Ecto neural progenitor cell (in vitro differentiated cells): Measurements from ENCODE around the gene GPR37L1.
"Not testable (repeated sequence)": the region's sequence is repeated elsewhere in the genome, so short reads cannot be mapped to it uniquely, and the experiment has no call there.

Source experiments
- DNase-seq: peaks from one replicate; pipeline ENCODE4 v3.0.0-alpha.2; 2018; ENCODE audit warnings: low spot score

Gene GPR37L1

GRCh38 chr1:202154766-202155477, 32.2 kb downstream of the GPR37L1 start:
- peak; percentile 75 for DNase-seq

- no peak for DNase-seq
Measured at GRCh38 chr1:202155478-202156021, 32.8 kb downstream of the GPR37L1 start.

GRCh38 chr1:202156590-202156989, 33.9 kb downstream of the GPR37L1 start:
- DNase-seq: no peak

GRCh38 chr1:202157945-202158344, 35.2 kb downstream of the GPR37L1 start:
- DNase-seq: no peak

- no peak for DNase-seq
Measured at GRCh38 chr1:202158810-202159533, 36.3 kb downstream of the GPR37L1 start.

GRCh38 chr1:202159534-202160371, 37.0 kb downstream of the GPR37L1 start:
- DNase-seq: no peak

- DNase-seq: no peak
Measured at GRCh38 chr1:202160377-202160940, 37.7 kb downstream of the GPR37L1 start, which contains the start of gene PTPN7. PTPN7 (minus strand) TSS chr1:202160602; CDS start chr1:202159402, 1,200 bp downstream.

GRCh38 chr1:202161151-202162046, 38.7 kb downstream of the GPR37L1 start:
- no peak for DNase-seq

GRCh38 chr1:202162047-202162417, 39.3 kb downstream of the GPR37L1 start:
- no peak for DNase-seq

GRCh38 chr1:202162418-202163280, 39.9 kb downstream of the GPR37L1 start:
- DNase-seq: no peak

GRCh38 chr1:202163281-202164270, 40.9 kb downstream of the GPR37L1 start:
- no peak for DNase-seq

- no peak for DNase-seq
Measured at GRCh38 chr1:202164271-202165037, 41.7 kb downstream of the GPR37L1 start.

- DNase-seq: no peak
Measured at GRCh38 chr1:202165267-202165941, 42.7 kb downstream of the GPR37L1 start.

- no peak for DNase-seq
Measured at GRCh38 chr1:202165942-202166843, 43.5 kb downstream of the GPR37L1 start.

GRCh38 chr1:202167054-202167453, 44.3 kb downstream of the GPR37L1 start:
- not testable (repeated sequence) for DNase-seq

GRCh38 chr1:202167708-202168415, 45.1 kb downstream of the GPR37L1 start:
- no peak for DNase-seq
